HG03342 (cell line): ENCODE results near the gene PTPRE.

ENCODE experiments used
- ATAC-seq: cut with Tn5 transposase; IDR thresholded peaks from one replicate; pipeline ENCODE4 v1.9.1; 2021; ENCODE audit warnings: mild to moderate bottlenecking, moderate library complexity; ENCODE audit not compliant: unreplicated experiment

PTPRE gene

DNA sequence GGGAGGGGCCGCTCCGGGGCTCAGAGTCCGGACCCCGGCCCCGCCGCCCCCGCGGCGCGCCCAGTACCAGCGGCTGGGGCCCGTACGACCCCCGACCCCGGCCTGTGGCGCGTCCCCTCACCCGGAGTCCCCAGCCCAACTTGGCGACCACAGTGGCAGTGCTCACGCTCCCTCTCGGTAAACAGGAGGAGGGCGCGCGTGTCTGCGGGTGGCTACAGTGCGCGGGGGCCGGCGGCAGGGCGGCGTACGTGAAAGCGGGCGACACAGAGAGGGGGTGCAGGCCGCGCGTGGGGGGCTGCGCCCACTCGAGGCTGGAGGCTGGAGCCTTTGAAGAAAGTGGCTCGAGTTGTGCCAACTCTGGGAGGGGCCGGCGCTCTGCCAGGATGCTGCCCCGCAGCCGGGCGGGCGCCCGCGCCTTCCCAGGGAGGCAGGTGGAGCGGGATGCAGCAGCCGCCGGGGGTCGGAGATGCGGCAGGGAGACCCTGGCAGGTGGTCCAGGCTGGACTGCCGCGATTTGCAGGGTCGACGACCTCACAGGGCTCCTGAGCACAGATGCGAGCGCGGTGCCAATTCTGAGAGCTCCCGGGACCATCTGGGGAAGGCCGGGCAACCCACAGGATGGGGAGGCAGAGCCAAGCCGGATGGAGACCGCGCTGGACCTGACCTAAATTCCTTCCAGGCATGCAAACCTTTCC, 655 bp downstream of the PTPRE start:
- ATAC-seq, result no peak

DNA sequence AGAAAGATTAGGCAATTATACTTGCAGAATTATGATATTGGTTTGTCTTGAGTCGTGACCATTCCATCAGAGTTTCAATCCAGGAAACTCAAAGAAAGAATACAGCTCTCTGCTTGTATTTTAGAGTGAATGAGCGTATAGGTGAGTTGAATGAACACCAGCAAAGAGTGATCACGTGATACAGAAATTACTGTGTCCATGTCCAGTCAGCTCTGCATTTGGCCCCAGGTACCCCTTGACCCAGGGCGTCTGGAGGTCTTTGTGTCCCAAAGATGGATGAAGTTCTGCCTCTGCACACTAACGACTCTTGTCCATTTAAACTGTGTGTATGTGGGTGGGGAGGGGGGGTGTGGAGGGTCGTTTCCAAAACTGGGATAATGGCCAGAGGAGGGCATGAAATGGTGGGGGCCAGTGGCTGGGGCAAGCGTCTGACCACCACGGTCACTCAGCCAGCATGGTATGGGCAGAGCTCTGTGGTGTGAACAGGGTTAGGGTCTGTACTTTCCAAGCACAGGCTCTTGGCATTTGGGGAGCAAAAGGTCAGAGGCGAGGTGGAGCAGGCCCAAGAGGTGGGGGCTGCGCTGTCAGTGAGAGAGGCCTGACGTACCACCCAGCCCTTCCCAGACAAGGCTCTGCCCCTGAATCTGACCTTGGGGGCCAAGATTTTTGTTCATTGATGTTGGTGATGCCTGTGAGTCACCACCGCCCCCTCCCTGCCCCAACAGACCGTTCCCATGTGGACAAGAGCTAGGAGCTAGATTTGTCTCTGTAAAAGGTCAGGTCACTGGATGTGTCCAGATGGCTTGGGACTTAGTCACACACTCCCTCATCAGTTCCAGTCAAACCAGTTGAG, 1.4 kb downstream of the PTPRE start:
- ATAC-seq, result no peak

DNA sequence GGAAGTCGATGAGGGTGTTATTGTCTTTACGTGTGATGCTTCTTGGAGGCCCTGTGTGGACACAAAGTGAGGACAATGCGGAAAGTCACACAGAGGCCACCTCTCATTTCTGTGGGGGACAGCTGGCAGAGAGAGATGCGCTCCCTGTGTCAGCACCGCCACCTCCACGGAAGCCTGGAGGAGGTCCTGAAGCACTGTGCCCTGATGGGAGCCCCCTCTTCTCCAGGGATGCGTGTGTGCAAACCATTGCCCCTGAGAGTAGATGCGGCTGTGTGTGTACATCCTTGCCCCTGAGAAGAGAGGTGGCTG, 2.0 kb downstream of the PTPRE start:
- no peak for ATAC-seq

DNA sequence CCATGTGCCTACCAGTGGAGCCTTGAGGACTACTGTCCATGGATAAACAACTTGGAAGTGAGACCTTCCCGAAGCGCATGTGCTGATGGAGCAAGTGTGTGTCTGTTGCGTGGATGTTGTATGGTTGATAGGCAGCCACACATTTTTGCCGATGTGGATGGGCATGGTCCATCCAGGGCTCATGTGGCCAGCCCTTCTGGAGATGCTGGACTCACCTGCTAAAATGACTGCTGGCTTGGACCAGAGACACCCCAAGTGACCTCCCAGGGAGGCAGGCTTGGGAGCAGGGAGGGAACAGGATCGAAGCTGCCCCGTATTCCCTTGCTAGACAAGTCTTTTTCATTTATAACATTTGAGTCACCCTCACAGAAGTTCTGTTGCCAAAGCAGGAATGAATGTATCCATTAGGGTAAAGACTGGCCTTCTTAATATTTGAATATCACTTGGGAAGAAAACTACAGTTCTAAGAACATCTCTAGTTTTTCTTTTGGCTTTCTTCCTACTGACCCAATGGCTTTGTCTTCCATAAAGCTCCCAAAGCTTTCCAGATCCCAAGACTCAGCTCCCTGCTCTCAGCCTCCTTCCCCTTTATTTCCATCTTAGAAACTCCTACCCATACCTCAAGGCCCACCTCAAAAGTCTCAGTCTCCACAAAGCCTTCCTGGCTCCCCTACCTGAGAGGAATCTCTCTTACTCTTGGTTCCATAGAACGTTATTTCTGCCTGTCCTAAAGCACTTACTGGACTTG, 3.0 kb downstream of the PTPRE start:
- ATAC-seq, result no peak

DNA sequence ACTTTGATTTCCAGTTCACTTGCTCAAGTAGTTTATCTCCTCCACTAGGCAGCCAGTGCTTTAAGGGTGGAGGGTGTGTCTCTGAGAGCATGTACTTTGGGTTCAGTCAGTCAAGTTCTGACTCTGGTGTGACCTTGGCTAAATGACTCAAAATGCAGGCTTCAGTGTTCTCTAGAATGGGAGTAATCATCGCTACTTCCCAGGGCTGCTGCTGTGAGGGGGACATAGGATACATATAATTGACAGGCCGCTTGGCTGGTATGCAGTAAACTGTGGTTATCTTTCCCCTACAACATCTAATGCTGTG, 3.5 kb downstream of the PTPRE start:
- ATAC-seq, result no peak

DNA sequence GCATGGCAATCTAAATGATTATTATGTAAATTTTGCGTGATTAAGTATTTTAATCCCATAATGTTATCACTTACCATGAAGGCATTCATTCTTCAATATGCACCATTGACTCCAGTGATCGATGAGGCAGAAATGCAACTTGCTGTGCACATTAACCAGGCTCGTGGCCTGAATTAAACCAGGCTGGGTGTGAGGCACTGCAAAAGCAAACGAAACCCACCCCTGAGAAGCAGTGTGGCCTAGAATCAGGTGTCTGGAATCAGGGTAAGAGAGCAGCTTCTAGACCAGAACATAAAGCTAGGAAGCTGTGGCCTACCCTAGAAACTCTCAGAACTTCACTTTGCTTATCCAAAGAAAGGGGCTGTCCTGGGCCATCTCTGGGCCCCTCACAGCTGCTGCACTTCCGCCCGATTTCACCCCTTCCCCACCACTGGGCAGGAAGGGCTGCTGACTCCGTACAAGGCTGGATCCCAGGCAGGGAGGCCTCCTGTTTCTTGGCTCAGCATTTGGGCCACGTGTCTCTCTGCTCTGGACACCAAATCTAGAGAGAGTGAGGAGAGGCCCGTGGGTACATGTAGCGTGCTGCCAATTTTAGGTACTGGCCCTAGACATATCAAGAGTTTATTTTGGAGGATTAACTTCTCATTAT, 4.4 kb downstream of the PTPRE start:
- no peak for ATAC-seq

DNA sequence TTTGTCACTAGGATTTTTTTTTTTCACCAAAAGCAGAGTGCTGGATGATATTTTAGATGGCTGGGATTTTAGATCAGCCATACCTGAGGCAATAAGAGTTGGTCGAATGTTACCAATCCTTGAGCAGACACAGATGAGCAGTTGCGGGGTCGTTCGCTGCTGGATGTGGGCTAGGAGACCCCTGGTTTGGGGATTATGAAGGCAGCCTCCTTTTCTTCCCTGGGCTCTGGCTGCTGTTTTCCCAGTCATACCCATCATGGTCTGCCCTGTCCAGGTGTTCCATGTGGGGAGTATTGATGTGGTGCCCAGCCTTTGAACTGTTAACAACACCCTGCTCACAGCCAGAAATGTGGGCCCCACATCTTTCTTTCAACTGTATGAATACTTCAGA, 5.0 kb downstream of the PTPRE start:
- no peak for ATAC-seq

DNA sequence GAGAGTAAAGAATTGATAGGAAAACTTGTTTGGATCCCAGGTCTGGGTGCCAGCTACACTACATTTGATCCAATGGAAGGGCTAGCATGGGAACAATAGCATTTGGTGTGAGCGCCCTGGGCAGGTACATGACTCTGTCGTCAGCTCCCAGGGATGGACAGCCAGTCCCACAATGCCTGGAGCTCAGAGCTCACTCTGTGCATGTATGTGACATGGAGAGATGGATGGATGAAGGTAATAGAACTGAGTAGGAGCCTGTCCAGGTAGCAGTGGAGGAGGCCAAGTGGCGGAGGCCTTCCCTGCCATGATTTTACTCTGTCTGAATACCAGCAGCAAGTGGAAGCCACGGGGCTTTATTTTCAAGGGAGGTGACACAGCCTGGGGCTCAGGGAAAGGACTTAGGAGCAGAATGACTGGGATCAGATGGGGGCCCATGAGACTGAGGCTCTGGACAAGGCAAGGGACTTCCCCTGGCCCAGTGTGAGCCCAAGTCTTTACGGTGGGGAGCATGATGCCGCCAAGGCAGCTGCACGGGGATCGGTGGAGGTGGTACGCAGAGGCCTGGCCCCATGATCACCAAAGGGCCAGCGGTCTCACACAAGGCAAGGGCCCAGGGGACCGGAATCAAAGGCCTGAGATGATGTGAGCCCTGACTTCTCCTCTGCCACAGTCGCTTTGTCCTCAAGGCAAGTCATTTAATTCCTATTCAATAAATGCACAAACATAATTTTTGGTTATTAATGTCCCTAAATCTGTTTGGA, 5.9 kb downstream of the PTPRE start:
- no peak for ATAC-seq

DNA sequence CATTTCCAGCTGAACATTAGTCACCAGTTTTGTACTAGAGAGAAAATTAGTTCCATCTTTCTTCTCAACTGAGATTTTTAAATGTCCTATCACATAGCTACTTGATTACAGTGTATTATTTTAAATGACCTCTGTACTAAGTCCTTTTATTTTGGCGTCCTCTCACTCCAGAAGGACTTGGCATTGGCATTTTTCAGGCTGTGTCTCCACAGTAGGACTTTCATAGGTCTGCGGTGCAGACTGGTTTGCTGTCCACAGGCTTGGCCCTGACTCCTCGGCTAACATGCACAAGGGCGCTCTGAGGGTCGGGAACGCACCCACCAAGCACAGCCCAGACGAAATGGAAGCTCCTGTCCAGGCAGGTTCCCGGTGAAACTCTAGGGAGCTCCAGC, 6.5 kb downstream of the PTPRE start:
- ATAC-seq, result no peak

DNA sequence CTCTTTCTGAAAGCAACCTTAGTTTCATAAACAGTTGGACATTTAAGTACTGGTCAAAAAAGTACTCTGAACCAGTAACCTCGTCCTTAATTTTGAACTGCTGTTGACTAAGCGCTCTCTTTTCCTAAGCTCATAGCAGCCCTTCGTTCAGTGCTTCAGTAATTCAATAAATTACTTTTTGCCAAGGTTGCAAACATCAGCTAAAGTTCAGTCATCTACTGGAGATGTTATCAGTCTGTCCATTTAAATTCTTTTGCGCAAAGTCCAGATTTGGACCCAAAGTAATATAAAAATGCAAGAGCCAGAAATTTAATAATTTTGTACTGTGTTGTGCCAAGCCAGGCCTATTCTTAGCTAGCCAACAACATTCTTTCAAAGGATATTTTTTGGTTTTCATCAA, 8.4 kb downstream of the PTPRE start:
- ATAC-seq, result no peak

DNA sequence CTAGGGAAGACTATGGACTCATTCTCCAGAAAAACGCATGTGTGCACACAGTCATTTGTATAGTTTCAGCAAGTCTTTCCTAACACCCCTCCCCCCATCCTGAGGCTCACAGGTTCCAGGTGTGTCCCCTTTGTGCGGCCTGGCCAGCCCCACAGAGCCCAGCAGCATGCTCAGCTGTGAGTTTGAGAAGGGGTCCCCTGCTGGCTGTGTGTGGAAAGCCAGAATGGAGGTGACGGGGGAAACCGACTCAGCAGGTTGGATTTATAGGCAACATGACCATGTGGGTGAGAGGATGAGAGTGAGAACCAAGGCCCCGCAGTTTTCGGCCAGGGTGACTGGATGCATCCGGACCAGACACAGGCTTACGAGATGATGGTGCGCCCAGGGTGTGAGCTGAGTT, 9.9 kb downstream of the PTPRE start:
- no peak for ATAC-seq

DNA sequence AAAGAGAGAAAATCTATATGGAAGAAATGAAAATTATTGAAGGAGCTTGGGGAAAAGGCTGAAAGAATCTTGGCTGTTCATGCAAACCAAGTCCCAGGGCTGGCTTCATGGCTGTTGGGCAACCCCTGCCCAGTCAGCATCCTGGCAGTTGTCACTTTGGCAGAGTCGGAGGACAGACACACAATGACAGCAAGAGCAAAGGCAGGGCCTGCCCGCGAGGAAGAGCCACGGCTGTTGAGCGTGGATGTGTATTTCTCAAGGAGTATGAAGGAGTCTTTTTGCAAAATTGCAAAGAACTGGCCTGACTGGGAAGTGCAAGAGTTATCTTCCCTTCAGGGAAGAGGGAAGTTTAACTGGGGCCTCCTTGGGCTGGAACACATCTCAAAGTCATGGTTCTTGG, 11.7 kb downstream of the PTPRE start:
- ATAC-seq, result no peak

DNA sequence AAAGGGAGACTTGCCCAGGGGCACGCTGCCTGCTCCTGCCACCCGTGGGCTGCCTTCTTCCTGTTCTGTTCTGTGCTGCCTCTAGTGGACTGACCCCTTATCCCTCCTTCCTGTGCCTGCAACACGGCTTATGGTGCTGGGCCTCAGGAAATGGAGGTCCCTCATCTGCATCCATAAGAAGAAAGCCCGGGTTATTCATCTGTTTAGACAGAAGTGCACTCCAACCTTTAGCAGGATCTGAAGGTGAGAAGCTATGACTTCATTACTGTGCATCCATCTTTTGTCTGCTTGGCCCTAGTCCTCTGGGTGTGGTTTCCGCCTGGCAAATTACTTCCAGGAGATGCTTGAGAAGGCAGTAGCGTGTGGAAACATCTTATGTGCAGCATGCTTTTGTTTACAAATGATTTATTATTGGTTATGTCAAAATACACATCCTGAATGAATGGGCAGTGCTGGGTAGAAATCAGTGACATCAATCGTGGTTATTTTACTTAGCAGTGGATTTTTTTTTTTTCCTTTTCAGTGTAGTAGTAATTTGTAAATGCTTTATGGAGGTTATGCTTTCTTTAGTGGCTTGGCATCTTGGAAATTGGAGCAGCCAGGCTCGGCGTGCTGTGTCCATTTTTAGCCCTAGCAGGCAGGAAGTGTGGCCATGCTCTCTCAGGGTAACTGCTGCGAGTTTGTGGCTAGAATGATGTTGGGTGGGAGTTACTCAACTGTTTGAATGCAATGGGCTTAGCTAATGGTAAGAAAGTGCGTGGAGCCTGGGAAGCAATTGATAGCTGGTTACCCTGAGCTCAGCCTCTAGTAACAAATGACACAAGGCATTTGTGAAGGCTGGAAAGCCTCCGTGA, 12.7 kb downstream of the PTPRE start:
- ATAC-seq, result no peak

DNA sequence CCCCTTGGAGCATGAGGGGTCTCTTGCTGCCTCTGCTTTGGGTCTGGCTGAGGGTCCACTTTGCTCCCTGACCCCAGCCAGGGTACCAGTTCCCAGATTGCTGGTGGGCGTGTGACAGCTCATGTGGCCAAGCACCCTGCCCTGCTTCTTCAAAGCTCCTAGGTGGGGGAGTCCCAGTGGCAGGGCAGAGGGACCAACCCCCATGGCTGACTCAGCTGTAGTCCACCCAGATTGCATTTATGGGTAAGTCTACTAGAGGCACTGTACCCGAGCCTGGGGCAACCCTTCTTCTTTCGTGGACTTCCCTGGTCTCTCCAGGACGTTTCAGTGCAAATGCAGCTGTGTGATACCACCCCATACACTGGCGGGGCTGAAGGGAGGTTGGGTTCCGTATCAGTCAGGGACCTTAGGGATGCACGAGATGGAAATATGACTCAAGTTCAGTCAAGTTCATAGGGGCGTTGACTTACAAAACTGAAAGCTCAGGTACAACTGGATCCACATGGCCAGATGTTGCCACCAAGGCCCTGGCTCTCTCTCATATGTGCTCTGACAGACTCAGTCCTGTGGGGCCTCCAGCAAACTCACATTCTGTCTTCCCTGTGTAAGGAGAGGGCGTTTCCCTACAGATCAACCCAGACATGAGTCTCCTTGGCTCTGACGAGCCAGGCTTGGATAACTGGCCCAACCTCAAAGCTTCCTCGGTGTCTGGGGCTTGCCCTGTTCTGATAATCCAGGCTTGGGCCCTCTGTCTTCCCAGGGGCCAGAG, 13.6 kb downstream of the PTPRE start:
- ATAC-seq, result no peak

DNA sequence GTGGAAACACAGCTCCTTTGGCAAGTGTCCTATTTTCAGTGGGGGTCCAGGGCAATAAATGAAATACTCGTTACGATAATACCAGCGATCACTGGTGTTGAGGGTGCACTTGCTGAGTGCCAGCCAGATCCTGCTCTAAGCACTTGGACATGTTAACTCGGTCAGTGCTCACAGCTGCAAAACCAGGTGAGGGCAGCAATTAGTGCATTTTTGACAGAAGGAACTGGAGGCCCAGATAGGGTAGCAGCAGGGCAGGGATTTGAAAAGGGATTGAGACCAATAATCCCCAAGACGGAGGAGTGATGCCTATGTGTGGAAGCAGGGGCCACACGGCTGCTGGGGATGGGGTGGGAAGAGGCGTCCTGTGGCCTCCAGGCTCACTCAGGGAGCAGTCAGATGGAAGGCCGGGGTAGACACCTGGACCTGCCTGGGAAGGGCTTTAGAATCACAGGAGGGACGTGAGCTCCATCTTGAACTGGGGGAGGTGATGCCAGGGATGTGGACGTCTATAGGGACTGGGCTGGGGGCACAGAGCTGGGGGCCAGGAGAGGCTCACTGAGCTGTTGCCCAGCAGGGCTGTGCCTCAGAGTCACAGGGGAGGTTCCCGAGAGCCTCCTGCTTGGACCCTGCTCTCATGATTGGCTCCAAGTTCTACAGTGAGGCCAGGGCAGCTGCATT, 14.3 kb downstream of the PTPRE start:
- no peak for ATAC-seq

DNA sequence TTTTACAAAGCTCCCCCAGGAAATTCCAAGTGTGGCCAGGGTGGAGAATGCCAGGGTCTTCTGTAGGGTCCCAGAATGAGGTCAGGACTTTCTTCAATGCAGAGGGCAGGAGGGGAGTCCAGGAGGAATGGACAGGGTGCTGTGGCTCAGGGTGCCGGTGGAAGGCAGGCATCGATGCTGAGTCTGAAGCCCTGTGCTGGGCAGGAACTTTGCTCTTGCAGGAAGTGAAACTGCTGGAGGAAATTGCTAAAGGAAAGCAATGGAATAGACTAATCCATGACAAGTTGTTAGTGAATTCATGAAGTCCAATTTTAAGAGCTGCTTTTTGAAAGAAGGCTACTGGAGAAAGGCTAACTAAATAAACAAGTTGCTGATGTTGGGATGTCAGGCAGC, 14.8 kb downstream of the PTPRE start:
- ATAC-seq, result no peak

DNA sequence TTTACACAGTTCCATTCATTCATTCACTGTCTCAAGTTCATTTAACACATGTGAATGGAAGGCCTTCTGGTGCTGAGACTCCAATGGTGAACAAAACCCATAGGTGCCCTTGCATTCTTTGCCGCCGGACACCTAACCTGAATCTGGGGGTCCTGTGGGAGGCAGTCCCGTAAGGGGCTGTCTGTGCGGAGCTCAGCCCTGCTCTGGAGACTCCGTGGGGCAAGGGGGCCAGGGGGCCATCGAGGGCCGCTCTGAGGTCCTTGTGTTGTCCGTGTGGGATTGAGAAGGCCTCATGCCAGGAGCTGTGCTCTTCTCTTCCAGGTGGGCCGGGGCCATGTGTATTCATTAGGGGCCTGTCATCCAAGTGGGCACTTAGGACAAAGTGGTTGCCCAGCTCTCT, 15.3 kb downstream of the PTPRE start:
- ATAC-seq, result no peak

DNA sequence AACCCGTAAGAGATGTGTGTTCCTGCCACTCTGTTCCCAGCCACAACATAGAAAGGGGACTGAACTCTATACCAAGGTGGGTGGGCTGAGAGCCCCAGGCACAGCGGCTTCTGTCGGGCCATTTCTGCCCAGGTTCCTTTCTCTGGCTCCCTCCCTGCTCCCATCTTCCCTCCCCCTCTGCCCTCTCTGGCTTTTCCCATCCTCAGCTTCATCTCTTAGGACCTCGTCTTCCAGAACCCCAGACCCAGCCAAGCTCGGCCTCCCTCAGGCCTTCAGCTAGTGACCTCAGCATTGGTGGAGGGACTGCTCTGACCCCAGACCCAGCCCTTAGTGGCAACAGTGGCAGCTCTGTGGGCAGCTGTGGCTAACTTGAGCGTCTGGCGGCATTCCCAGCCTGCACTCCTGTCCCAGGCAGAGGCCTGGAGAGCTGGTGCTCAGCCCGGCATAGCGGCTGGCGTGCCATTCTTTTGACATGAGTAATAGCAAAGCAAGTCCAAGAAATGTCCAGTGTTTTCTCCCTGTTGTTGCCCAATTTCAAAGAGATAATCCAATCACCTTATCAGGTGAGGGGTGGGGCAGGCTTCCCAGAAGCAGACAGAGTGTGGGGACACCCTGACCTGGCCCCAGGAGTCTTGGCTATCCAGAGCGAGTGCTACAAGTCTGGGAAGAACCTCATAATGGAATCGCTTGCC, 15.9 kb downstream of the PTPRE start:
- no peak for ATAC-seq
